WTC11 (cell line): ENCODE measurements around the gene BACH2. TPM values are rescaled to one million over a fixed set of nuclear protein-coding genes. Genes with fewer than 3 reads are reported as not detected.

Experiments
- ATAC-seq: fragments of 200-7000 bp; cut with Tn5 transposase; 2 replicates; pipeline ENCODE4 v1.10.0; 2021; ENCODE audit warnings: mild to moderate bottlenecking, moderate library complexity
- CTCF ChIA-PET: fragments of 300-600 bp; sonication (Branson Sonifier 250); formaldehyde crosslinking; loops from one replicate; lab custom pipeline; 2021; ENCODE audit warnings: antibody characterized with exemption; lab: Charles Lee
- POLR2A ChIA-PET: fragments of 350-600 bp; sonication (Branson Sonifier 250); formaldehyde crosslinking; loops from one replicate; lab custom pipeline; 2021; ENCODE audit warnings: antibody characterized with exemption; lab: Charles Lee
- DNase-seq: peaks from one replicate; pipeline ENCODE4 v3.0.0; 2021; ENCODE audit warnings: low spot score
- H3K27ac Mint-ChIP-seq: 2 replicates; pipeline ENCODE4 v1.8.0; 2021; ENCODE audit warnings: mixed read lengths
- H3K27me3 Mint-ChIP-seq: 2 replicates; pipeline ENCODE4 v1.8.0; 2021; ENCODE audit warnings: low read depth, mild to moderate bottlenecking, moderate library complexity, mixed read lengths
- H3K36me3 Mint-ChIP-seq: 2 replicates; pipeline ENCODE4 v1.8.0; 2021; ENCODE audit warnings: mixed read lengths
- H3K4me1 Mint-ChIP-seq: 2 replicates; pipeline ENCODE4 v1.8.0; 2022; ENCODE audit warnings: mixed read lengths
- H3K4me3 Mint-ChIP-seq: 2 replicates; pipeline ENCODE4 v1.8.0; 2021; ENCODE audit warnings: mild to moderate bottlenecking, moderate library complexity, mixed read lengths
- H3K9me3 Mint-ChIP-seq: 2 replicates; pipeline ENCODE4 v1.8.0; 2021; ENCODE audit warnings: mixed read lengths
- ATF1 ChIP-seq: sonication (generic); formaldehyde crosslinking; IDR thresholded peaks from 2 replicates; pipeline ENCODE4 v1.8.1; 2023; ENCODE audit warnings: mild to moderate bottlenecking, moderate library complexity, missing genetic modification reagents
- CBFB ChIP-seq: sonication (generic); formaldehyde crosslinking; IDR thresholded peaks from 2 replicates; pipeline ENCODE4 v1.8.1; 2022; ENCODE audit warnings: mild to moderate bottlenecking, low read depth, missing genetic modification reagents
- CREB1 ChIP-seq: sonication (generic); formaldehyde crosslinking; IDR thresholded peaks from 2 replicates; pipeline ENCODE4 v1.8.0; 2023; ENCODE audit warnings: mild to moderate bottlenecking, missing genetic modification reagents
- CREM ChIP-seq: sonication (generic); formaldehyde crosslinking; IDR thresholded peaks from 2 replicates; pipeline ENCODE4 v1.8.1; 2022; ENCODE audit warnings: mild to moderate bottlenecking, missing genetic modification reagents, moderate library complexity
- EMX1 ChIP-seq: fragments of 250-450 bp; sonication (Bioruptor Pico); IDR thresholded peaks from 2 replicates; pipeline ENCODE4 v1.8.0; 2021; ENCODE audit warnings: mild to moderate bottlenecking
- ETV6 ChIP-seq: sonication (generic); formaldehyde crosslinking; IDR thresholded peaks from 2 replicates; pipeline ENCODE4 v1.8.1; 2022; ENCODE audit warnings: mild to moderate bottlenecking, missing genetic modification reagents
- GABPB1 ChIP-seq: sonication (generic); formaldehyde crosslinking; IDR thresholded peaks from 2 replicates; pipeline ENCODE4 v1.8.1; 2023; ENCODE audit warnings: mild to moderate bottlenecking, missing genetic modification reagents
- MLX ChIP-seq: sonication (generic); formaldehyde crosslinking; IDR thresholded peaks from 2 replicates; pipeline ENCODE4 v1.8.1; 2023; ENCODE audit warnings: mild to moderate bottlenecking, missing genetic modification reagents, moderate library complexity
- MYBL2 ChIP-seq: sonication (generic); formaldehyde crosslinking; IDR thresholded peaks from 2 replicates; pipeline ENCODE4 v1.8.1; 2023; ENCODE audit warnings: mild to moderate bottlenecking, moderate library complexity, missing genetic modification reagents
- RELA ChIP-seq: sonication (generic); formaldehyde crosslinking; IDR thresholded peaks from 2 replicates; pipeline ENCODE4 v1.8.1; 2022; ENCODE audit warnings: missing genetic modification reagents, mild to moderate bottlenecking, borderline replicate concordance
- RORB ChIP-seq: fragments of 250-450 bp; sonication (Bioruptor Pico); IDR thresholded peaks from 2 replicates; pipeline ENCODE4 v1.9.0; 2021; ENCODE audit warnings: mild to moderate bottlenecking
- SMAD4 ChIP-seq: sonication (generic); formaldehyde crosslinking; IDR thresholded peaks from 2 replicates; pipeline ENCODE4 v1.8.0; 2022; ENCODE audit warnings: mild to moderate bottlenecking, missing genetic modification reagents
- SP1 ChIP-seq: sonication (generic); formaldehyde crosslinking; conservative IDR thresholded peaks from 2 replicates; pipeline ENCODE4 v1.8.1; 2022; ENCODE audit warnings: missing genetic modification reagents
- TCF7 ChIP-seq: sonication (generic); formaldehyde crosslinking; IDR thresholded peaks from 2 replicates; pipeline ENCODE4 v1.8.0; 2022; ENCODE audit warnings: mild to moderate bottlenecking, low read depth, missing genetic modification reagents, moderate library complexity
- USF1 ChIP-seq: sonication (generic); formaldehyde crosslinking; IDR thresholded peaks from 2 replicates; pipeline ENCODE4 v1.8.0; 2022; ENCODE audit warnings: mild to moderate bottlenecking, missing genetic modification reagents
- ZNF121 ChIP-seq: sonication (generic); formaldehyde crosslinking; IDR thresholded peaks from 2 replicates; pipeline ENCODE4 v1.8.0; 2023; ENCODE audit warnings: missing genetic modification reagents
- ZNF138 ChIP-seq: sonication (generic); formaldehyde crosslinking; conservative IDR thresholded peaks from 2 replicates; pipeline ENCODE4 v1.8.1; 2022; ENCODE audit warnings: mild to moderate bottlenecking, moderate library complexity, missing genetic modification reagents
- ZNF281 ChIP-seq: sonication (generic); formaldehyde crosslinking; IDR thresholded peaks from 2 replicates; pipeline ENCODE4 v1.8.0; 2023; ENCODE audit warnings: mild to moderate bottlenecking, missing genetic modification reagents
- ZNF416 ChIP-seq: fragments of 250-450 bp; sonication (Bioruptor Pico); IDR thresholded peaks from 2 replicates; pipeline ENCODE4 v1.9.0; 2021; ENCODE audit warnings: mild to moderate bottlenecking, inconsistent platforms
- ZNF425 ChIP-seq: fragments of 250-450 bp; sonication (Bioruptor Pico); conservative IDR thresholded peaks from 2 replicates; pipeline ENCODE4 v1.9.0; 2021; ENCODE audit warnings: mild to moderate bottlenecking
- ZNF671 ChIP-seq: fragments of 250-450 bp; sonication (Bioruptor Pico); IDR thresholded peaks from 2 replicates; pipeline ENCODE4 v1.8.0; 2021; ENCODE audit warnings: mild to moderate bottlenecking
- total RNA-seq: library from RNA; stranded (reverse); gene quantifications from 3 replicates; pipeline ENCODE4 v1.2.3, GENCODE V29; 2021
- TF ChIP-seq, protein P1 (sequence below): sonication (generic); formaldehyde crosslinking; IDR thresholded peaks from 2 replicates; pipeline ENCODE4 v1.8.1; 2023; ENCODE audit warnings: mild to moderate bottlenecking, missing genetic modification reagents, borderline replicate concordance
- TF ChIP-seq, protein P2 (sequence below): sonication (generic); formaldehyde crosslinking; IDR thresholded peaks from 2 replicates; pipeline ENCODE4 v1.8.1; 2023; ENCODE audit warnings: mild to moderate bottlenecking, moderate library complexity, missing genetic modification reagents
- TF ChIP-seq, protein P3 (sequence below): fragments of 200-600 bp; IDR thresholded peaks from 2 replicates; pipeline ENCODE4 v1.8.0; 2022; ENCODE audit warnings: antibody characterized with exemption

The BACH2 gene
- total RNA-seq, 1 experiment from 2014 or later = 5.9 TPM

DNA sequence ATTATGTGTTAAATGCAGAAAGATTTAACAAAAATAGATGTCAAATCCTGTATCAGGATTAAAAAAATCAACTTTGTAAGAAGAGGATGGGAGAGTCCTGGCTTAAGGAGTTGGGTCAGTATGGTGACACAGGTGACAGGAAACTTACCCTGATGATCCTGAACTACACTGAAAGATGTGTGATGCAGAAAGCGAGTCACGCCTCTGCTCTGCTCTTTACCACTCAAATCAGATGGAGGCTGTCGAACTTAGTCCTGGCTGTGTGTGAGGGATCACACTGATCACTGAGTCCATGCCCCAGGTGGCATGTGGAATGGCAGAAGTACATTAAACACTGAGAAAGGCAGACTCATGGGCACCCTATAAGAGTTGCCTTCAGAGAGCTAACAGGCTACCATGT, 309.5 kb downstream of the BACH2 start:
- DNase-seq (no peak), ATAC-seq (no peak)
- Mint-ChIP-seq H3K27me3 (no peaks in the 10 kb centered on the region; the same call in 1 of the 2 replicates), H3K4me3 (no peak overlapping the region), H3K36me3 (no peaks in the 10 kb centered on the region), H3K27ac (no peak overlapping the region), H3K9me3 (no peaks in the 10 kb centered on the region), H3K4me1 (peaks cover 19% of the 10 kb centered on the region)
- TF ChIP-seq, protein P1, sequence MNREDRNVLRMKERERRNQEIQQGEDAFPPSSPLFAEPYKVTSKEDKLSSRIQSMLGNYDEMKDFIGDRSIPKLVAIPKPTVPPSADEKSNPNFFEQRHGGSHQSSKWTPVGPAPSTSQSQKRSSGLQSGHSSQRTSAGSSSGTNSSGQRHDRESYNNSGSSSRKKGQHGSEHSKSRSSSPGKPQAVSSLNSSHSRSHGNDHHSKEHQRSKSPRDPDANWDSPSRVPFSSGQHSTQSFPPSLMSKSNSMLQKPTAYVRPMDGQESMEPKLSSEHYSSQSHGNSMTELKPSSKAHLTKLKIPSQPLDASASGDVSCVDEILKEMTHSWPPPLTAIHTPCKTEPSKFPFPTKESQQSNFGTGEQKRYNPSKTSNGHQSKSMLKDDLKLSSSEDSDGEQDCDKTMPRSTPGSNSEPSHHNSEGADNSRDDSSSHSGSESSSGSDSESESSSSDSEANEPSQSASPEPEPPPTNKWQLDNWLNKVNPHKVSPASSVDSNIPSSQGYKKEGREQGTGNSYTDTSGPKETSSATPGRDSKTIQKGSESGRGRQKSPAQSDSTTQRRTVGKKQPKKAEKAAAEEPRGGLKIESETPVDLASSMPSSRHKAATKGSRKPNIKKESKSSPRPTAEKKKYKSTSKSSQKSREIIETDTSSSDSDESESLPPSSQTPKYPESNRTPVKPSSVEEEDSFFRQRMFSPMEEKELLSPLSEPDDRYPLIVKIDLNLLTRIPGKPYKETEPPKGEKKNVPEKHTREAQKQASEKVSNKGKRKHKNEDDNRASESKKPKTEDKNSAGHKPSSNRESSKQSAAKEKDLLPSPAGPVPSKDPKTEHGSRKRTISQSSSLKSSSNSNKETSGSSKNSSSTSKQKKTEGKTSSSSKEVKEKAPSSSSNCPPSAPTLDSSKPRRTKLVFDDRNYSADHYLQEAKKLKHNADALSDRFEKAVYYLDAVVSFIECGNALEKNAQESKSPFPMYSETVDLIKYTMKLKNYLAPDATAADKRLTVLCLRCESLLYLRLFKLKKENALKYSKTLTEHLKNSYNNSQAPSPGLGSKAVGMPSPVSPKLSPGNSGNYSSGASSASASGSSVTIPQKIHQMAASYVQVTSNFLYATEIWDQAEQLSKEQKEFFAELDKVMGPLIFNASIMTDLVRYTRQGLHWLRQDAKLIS (CRISPR knock-in tag) = no peak
- no peak for TF ChIP-seq SMAD4 (CRISPR knock-in tag)
- TF ChIP-seq ZNF281 (CRISPR knock-in tag) = no peak
- TF ChIP-seq RELA (CRISPR knock-in tag) = no peak
- TF ChIP-seq USF1 = no peak
- no peak for TF ChIP-seq ETV6
- no peak for TF ChIP-seq EMX1
- no peak for TF ChIP-seq TCF7
- TF ChIP-seq ZNF121 = no peak
- TF ChIP-seq, protein P2, sequence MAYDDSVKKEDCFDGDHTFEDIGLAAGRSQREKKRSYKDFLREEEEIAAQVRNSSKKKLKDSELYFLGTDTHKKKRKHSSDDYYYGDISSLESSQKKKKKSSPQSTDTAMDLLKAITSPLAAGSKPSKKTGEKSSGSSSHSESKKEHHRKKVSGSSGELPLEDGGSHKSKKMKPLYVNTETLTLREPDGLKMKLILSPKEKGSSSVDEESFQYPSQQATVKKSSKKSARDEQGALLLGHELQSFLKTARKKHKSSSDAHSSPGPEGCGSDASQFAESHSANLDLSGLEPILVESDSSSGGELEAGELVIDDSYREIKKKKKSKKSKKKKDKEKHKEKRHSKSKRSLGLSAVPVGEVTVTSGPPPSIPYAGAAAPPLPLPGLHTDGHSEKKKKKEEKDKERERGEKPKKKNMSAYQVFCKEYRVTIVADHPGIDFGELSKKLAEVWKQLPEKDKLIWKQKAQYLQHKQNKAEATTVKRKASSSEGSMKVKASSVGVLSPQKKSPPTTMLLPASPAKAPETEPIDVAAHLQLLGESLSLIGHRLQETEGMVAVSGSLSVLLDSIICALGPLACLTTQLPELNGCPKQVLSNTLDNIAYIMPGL (CRISPR knock-in tag) = no peak
- ChIA-PET POLR2A (no interaction called here), CTCF (interaction anchor here (3.3 kb wide), 1 partner anchor 46 kb away, joined by 26 read pairs; no protein-coding TSS in a partner anchor)

DNA sequence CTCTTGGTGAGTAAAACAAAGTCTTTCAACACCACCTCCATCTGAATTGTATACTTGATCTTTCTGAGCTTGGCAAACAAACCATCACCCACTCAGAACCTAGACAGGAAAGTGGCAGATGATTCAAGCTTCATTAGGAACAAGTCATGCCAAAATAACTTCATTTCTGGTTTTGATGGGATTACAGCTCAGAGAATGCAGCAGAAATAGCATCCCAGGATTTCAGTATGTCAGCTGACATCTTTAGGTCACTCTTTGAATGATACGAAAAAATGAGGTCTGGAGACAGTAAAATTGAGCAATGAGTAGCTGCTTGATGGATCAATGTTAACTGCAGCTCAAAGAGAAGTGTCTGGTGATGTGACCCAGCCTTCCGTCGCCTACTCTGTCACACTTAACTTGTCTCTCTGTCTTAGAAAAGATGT, 310.0 kb downstream of the BACH2 start:
- DNase-seq (no peak), ATAC-seq (no peak)
- H3K27ac Mint-ChIP-seq = no peak overlapping the region
- H3K4me3 Mint-ChIP-seq = no peak overlapping the region
- H3K9me3 Mint-ChIP-seq = no peaks in the 10 kb centered on the region
- CTCF ChIA-PET = interaction anchor here (1.0 to 3.3 kb wide), 2 partner anchors 46 to 499 kb away, joined by 3 to 26 read pairs; no protein-coding TSS in a partner anchor
- peaks cover 19% of the 10 kb centered on the region for H3K4me1 Mint-ChIP-seq
- H3K27me3 Mint-ChIP-seq = no peaks in the 10 kb centered on the region; the same call in 1 of the 2 replicates
- POLR2A ChIA-PET = interaction anchor here (0.5 kb wide), 1 partner anchor 646 kb away, joined by 3 read pairs; no protein-coding TSS in a partner anchor
- H3K36me3 Mint-ChIP-seq = no peaks in the 10 kb centered on the region
- TF ChIP-seq CBFB (CRISPR knock-in tag) = no peak
- TF ChIP-seq ZNF425 = no peak
- TF ChIP-seq CREB1 (CRISPR knock-in tag) = no peak
- no peak for TF ChIP-seq CREM (CRISPR knock-in tag)
- no peak for TF ChIP-seq ZNF416 (CRISPR knock-in tag)
- TF ChIP-seq ATF1 (CRISPR knock-in tag) = no peak
- TF ChIP-seq ZNF138 (CRISPR knock-in tag) = no peak
- TF ChIP-seq GABPB1 (CRISPR knock-in tag) = no peak
- no peak for TF ChIP-seq MYBL2 (CRISPR knock-in tag)
- no peak for TF ChIP-seq MLX (CRISPR knock-in tag)
- no peak for TF ChIP-seq ZNF671 (CRISPR knock-in tag)
- TF ChIP-seq, protein P3, sequence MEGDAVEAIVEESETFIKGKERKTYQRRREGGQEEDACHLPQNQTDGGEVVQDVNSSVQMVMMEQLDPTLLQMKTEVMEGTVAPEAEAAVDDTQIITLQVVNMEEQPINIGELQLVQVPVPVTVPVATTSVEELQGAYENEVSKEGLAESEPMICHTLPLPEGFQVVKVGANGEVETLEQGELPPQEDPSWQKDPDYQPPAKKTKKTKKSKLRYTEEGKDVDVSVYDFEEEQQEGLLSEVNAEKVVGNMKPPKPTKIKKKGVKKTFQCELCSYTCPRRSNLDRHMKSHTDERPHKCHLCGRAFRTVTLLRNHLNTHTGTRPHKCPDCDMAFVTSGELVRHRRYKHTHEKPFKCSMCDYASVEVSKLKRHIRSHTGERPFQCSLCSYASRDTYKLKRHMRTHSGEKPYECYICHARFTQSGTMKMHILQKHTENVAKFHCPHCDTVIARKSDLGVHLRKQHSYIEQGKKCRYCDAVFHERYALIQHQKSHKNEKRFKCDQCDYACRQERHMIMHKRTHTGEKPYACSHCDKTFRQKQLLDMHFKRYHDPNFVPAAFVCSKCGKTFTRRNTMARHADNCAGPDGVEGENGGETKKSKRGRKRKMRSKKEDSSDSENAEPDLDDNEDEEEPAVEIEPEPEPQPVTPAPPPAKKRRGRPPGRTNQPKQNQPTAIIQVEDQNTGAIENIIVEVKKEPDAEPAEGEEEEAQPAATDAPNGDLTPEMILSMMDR = no peak
- TF ChIP-seq TCF7 = no peak
- TF ChIP-seq RORB (CRISPR knock-in tag) = no peak
- TF ChIP-seq SP1 (CRISPR knock-in tag) = no peak
